ENCODE data around the gene HIPK3. TPM values are rescaled to one million over a fixed set of nuclear protein-coding genes. Genes with fewer than 3 reads are reported as not detected.

Gene HIPK3
- total and polyA plus RNA-seq, 2 donors from 2014 or later, result 17.3 to 162 TPM

GRCh38 chr11:33339247-33339646, 82.1 kb downstream of the HIPK3 start:
- Histone ChIP-seq H3K4me1 (ENCODE audit: control insufficient read depth in 2 of 3, insufficient read depth in 2 of 3, low read depth in 1 of 3, low read length in 3 of 3) (no peaks in the 10 kb centered on the region), H3K27ac (ENCODE audit: low read depth in 2 of 2, low read length in 2 of 2) (no peak overlapping the region), H3K9ac (ENCODE audit: low read length in 3 of 3) (no peak overlapping the region), H3K27me3 (ENCODE audit: control insufficient read depth, insufficient read depth, low read length) (no peaks in the 10 kb centered on the region), H3K9me3 (ENCODE audit: control insufficient read depth in 2 of 3, insufficient read depth in 1 of 3, low read length in 3 of 3) (no peaks in the 10 kb centered on the region), H3K4me3 (ENCODE audit: low read length in 3 of 3) (no peak overlapping the region), H3K36me3 (ENCODE audit: control insufficient read depth in 2 of 3, insufficient read depth in 3 of 3, low read length in 3 of 3) (peaks cover 0 to 22% (median 9%) of the 10 kb centered on the region in 3 donors)
- DNase-seq (no peak), FAIRE-seq (no peak)
- intact Hi-C loops (cut with DNase I), result no loop called here
- TF ChIP-seq CTCF (IDR thresholded peaks at IDR 0.05; ENCODE audit: borderline replicate concordance, extremely low read depth, insufficient read depth), result no peak

- H3K27ac ChIP-seq (ENCODE audit: low read depth in 2 of 2, low read length in 2 of 2), result no peak overlapping the region
- H3K4me3 ChIP-seq (ENCODE audit: low read length in 3 of 3), result no peak overlapping the region
- intact Hi-C loops (cut with DNase I), result no loop called here
- TF ChIP-seq CTCF (IDR thresholded peaks at IDR 0.05; ENCODE audit: borderline replicate concordance, extremely low read depth, insufficient read depth), result no peak
- H3K4me1 ChIP-seq (ENCODE audit: control insufficient read depth in 2 of 3, insufficient read depth in 2 of 3, low read depth in 1 of 3, low read length in 3 of 3), result no peaks in the 10 kb centered on the region
- no peak for DNase-seq
- H3K9me3 ChIP-seq (ENCODE audit: control insufficient read depth in 2 of 3, insufficient read depth in 1 of 3, low read length in 3 of 3), result no peaks in the 10 kb centered on the region
- H3K27me3 ChIP-seq (ENCODE audit: control insufficient read depth, insufficient read depth, low read length), result no peaks in the 10 kb centered on the region
- no peak overlapping the region for H3K9ac ChIP-seq (ENCODE audit: low read length in 3 of 3)
- no peak for FAIRE-seq
- peaks cover 2 to 46% (median 23%) of the 10 kb centered on the region in 3 donors for H3K36me3 ChIP-seq (ENCODE audit: control insufficient read depth in 2 of 3, insufficient read depth in 3 of 3, low read length in 3 of 3)
Observed at GRCh38 chr11:33344611-33345010, 87.4 kb downstream of the HIPK3 start.

DNA sequence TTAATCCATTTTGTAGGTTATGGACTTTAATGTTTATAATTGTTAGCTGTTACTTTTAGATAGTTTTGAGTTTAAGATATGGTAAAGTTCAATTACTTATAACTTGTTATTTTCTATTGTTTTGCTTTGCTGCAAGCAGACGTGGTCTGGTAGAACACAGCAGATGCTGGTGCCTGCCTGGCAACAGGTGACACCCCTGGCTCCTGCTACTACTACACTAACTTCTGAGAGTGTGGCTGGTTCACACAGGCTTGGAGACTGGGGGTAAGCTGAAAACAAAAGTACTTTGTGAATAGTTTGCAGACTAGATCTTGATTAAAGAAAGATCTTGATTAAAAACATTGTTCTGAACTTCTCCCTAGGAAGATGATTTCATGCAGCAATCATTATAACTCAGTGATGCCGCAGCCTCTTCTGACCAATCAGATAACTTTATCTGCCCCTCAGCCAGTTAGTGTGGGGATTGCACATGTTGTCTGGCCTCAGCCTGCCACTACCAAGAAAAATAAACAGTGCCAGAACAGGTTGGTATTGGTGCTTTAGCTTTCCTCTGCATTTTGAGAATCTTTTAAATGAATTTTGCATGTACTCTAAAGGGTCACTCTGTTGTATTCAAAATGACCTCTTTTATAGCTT, 90.4 kb downstream of the HIPK3 start:
- no peaks in the 10 kb centered on the region for H3K4me1 ChIP-seq (ENCODE audit: control insufficient read depth in 2 of 3, insufficient read depth in 2 of 3, low read depth in 1 of 3, low read length in 3 of 3)
- no peak overlapping the region for H3K9ac ChIP-seq (ENCODE audit: low read length in 3 of 3)
- FAIRE-seq (no peak), DNase-seq (no peak)
- peaks cover 4 to 50% (median 22%) of the 10 kb centered on the region in 3 donors for H3K36me3 ChIP-seq (ENCODE audit: control insufficient read depth in 2 of 3, insufficient read depth in 3 of 3, low read length in 3 of 3)
- no peak for TF ChIP-seq CTCF (IDR thresholded peaks at IDR 0.05; ENCODE audit: borderline replicate concordance, extremely low read depth, insufficient read depth)
- no peak overlapping the region for H3K27ac ChIP-seq (ENCODE audit: low read depth in 2 of 2, low read length in 2 of 2)
- H3K27me3 ChIP-seq (ENCODE audit: control insufficient read depth, insufficient read depth, low read length), result no peaks in the 10 kb centered on the region
- no peaks in the 10 kb centered on the region for H3K9me3 ChIP-seq (ENCODE audit: control insufficient read depth in 2 of 3, insufficient read depth in 1 of 3, low read length in 3 of 3)
- H3K4me3 ChIP-seq (ENCODE audit: low read length in 3 of 3), result no peak overlapping the region
- intact Hi-C loops (cut with DNase I), result no loop called here

DNA sequence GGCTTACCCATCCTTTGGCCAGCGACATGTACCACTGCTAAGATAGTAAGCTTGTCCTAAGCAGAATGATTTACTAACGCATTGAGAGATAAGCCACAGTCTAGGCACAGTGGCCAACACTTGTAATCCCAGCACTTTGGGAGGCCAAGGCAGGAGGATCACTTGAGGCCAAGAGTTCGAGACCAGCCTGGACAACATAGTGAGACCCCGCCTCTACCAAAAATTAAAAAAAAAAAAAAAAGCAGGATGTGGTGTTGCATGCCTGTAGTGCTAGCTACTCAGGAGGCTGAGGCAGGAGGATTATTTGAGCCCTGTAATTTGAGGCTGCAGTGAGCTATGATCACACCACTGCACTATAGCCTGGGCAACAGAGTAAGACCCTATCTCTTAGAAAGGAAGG, 93.1 kb downstream of the HIPK3 start:
- DNase-seq, result no peak
- Histone ChIP-seq H3K27ac (ENCODE audit: low read depth in 2 of 2, low read length in 2 of 2) (no peak overlapping the region), H3K27me3 (ENCODE audit: control insufficient read depth, insufficient read depth, low read length) (no peaks in the 10 kb centered on the region), H3K4me1 (ENCODE audit: control insufficient read depth in 2 of 3, insufficient read depth in 2 of 3, low read depth in 1 of 3, low read length in 3 of 3) (no peaks in the 10 kb centered on the region), H3K4me3 (ENCODE audit: low read length in 3 of 3) (no peak overlapping the region), H3K36me3 (ENCODE audit: control insufficient read depth in 2 of 3, insufficient read depth in 3 of 3, low read length in 3 of 3) (peaks cover 9 to 61% (median 24%) of the 10 kb centered on the region in 3 donors), H3K9ac (ENCODE audit: low read length in 3 of 3) (no peak overlapping the region), H3K9me3 (ENCODE audit: control insufficient read depth in 2 of 3, insufficient read depth in 1 of 3, low read length in 3 of 3) (no peaks in the 10 kb centered on the region)
- FAIRE-seq, result no peak
- no peak for TF ChIP-seq CTCF (IDR thresholded peaks at IDR 0.05; ENCODE audit: borderline replicate concordance, extremely low read depth, insufficient read depth)
- intact Hi-C loops (cut with DNase I), result no loop called here
